ENCODE measurements around the gene PARM1. TPM values are rescaled to one million over a fixed set of nuclear protein-coding genes. Genes with fewer than 3 reads are reported as not detected.

The PARM1 gene
- total and polyA plus RNA-seq, 2 of the 4 experiments (the other 2 are of a cell fraction) = 0.07 to 0.18 TPM

GRCh38 chr4:75011131-75011795 lies 78.3 kb downstream of the PARM1 start:
- CTCF ChIA-PET = no interaction called here
- Histone ChIP-seq H3K4me2 (ENCODE audit: low read depth, low read length) (no peak overlapping the region), H3K27me3 (ENCODE audit: control insufficient read depth, insufficient read depth, low read length) (no peaks in the 10 kb centered on the region), H3K4me1 (ENCODE audit: control insufficient read depth, insufficient read depth, low read length) (no peaks in the 10 kb centered on the region), H4K5ac (ENCODE audit: low read depth, low read length) (no peak overlapping the region), H2BK20ac (ENCODE audit: low read depth, low read length) (no peak overlapping the region), H2AK9ac (replicated peaks; ENCODE audit: low read depth, low read length, poor library complexity) (no peak overlapping the region), H3K23ac (ENCODE audit: low read depth, low read length) (no peak overlapping the region), H2BK15ac (ENCODE audit: low read depth, low read length) (no peak overlapping the region), H3K56ac (ENCODE audit: extremely low read depth, insufficient read depth, low read length) (no peak overlapping the region), H3K79me1 (ENCODE audit: low read depth in 1 of 2, low read length in 2 of 2) (no peaks in the 10 kb centered on the region), H4K8ac (ENCODE audit: low read depth in 2 of 2, low read length in 2 of 2) (no peak overlapping the region), H3K27ac (ENCODE audit: insufficient read depth, low read length) (no peak overlapping the region), H3K9me1 (ENCODE audit: insufficient read depth, low read length) (no peaks in the 10 kb centered on the region), H2BK120ac (ENCODE audit: low read depth, low read length) (no peak overlapping the region), H3K9me3 (ENCODE audit: control insufficient read depth, insufficient read depth, low read length) (no peaks in the 10 kb centered on the region), H3K14ac (replicated peaks; ENCODE audit: low read depth, low read length) (no peak overlapping the region), H3K9ac (ENCODE audit: low read depth, low read length) (no peak overlapping the region), H4K20me1 (ENCODE audit: insufficient read depth, low read length) (no peaks in the 10 kb centered on the region), H3K4me3 (ENCODE audit: insufficient read depth, low read depth, low read length) (no peak overlapping the region), H3K36me3 (ENCODE audit: control insufficient read depth, insufficient read depth, low read length) (no peaks in the 10 kb centered on the region), H2BK5ac (ENCODE audit: low read depth, low read length, poor library complexity, severe bottlenecking) (no peak overlapping the region), H2AK5ac (ENCODE audit: low read depth, low read length) (no peak overlapping the region), H3K4ac (ENCODE audit: low read depth, low read length) (no peak overlapping the region), H4K91ac (ENCODE audit: insufficient read depth, low read depth, low read length) (no peak overlapping the region), H2AFZ (replicated peaks; ENCODE audit: low read length, poor library complexity) (no peak overlapping the region), H3K18ac (ENCODE audit: low read depth, low read length) (no peak overlapping the region)
- POLR2A ChIA-PET (ENCODE audit: unreplicated experiment) = no interaction called here
- TF ChIP-seq SMC3 (IDR thresholded peaks at IDR 0.05; ENCODE audit: low read depth, low read length) (no peak), USF2 (IDR thresholded peaks at IDR 0.05; ENCODE audit: low read depth, low read length) (no peak), CEBPB (IDR thresholded peaks at IDR 0.05; ENCODE audit: low read depth, low read length) (no peak), RCOR1 (IDR thresholded peaks at IDR 0.05; ENCODE audit: insufficient replicate concordance, low read length) (no peak), MAFK (IDR thresholded peaks at IDR 0.05; ENCODE audit: low read depth, low read length) (no peak), FOS (IDR thresholded peaks at IDR 0.05; ENCODE audit: low read depth, low read length) (no peak), CTCF (conservative IDR thresholded peaks at IDR 0.05; ENCODE audit: low read depth, low read length) (no peak), NFE2L2 (IDR thresholded peaks at IDR 0.05; ENCODE audit: low read depth, low read length) (no peak), BHLHE40 (IDR thresholded peaks at IDR 0.05; ENCODE audit: low read depth, low read length) (no peak), ELK1 (IDR thresholded peaks at IDR 0.05; ENCODE audit: borderline replicate concordance, low read depth, low read length) (no peak), MAZ (IDR thresholded peaks at IDR 0.05; ENCODE audit: borderline replicate concordance, low read depth, low read length) (no peak), CHD1 (IDR thresholded peaks at IDR 0.05; ENCODE audit: low read depth, low read length) (no peak), RFX5 (IDR thresholded peaks at IDR 0.05; ENCODE audit: low read depth, low read length) (no peak), MXI1 (IDR thresholded peaks at IDR 0.05; ENCODE audit: borderline replicate concordance, low read depth, low read length) (no peak)
- dilution Hi-C loops (cut with HindIII; ENCODE audit: low sequenced_read_pairs, unreplicated experiment) (no loop called here), in situ Hi-C loops (cut with MboI; ENCODE audit: low sequenced_read_pairs) (no loop called here), intact Hi-C loops (cut with micrococcal nuclease) (no loop called here)
- no peak for DNase-seq
- 82% methylated on average over 2 of the region's 4 CpGs; no CpG with 5 or more reads in 1 of the 2 experiments for WGBS, 2 experiments (ENCODE audit: extremely low coverage in 2 of 2, insufficient read length in 1 of 2)
- no TSS peak for BruUV-seq (replicated peaks)
- ATAC-seq (ENCODE audit: low read depth) = no peak
